Suprapubic skin (tissue), 4 donors: ENCODE measurements around the gene NEIL1. TPM values are rescaled to one million over a fixed set of nuclear protein-coding genes. Genes with fewer than 3 reads are reported as not detected.

Experiments used
- DNase-seq, 2 donors: peaks; one replicate each; pipeline ENCODE4 v3.0.0-alpha.2; 2019; ENCODE audit warnings: low spot score in 2 of 2
- H3K27ac ChIP-seq: fragments of 200-600 bp; sonication (generic); one replicate; pipeline ENCODE4 v1.5.1; 2019
- H3K27me3 ChIP-seq: fragments of 200-600 bp; sonication (generic); one replicate; pipeline ENCODE4 v1.5.1; 2019
- H3K36me3 ChIP-seq: fragments of 200-600 bp; sonication (generic); one replicate; pipeline ENCODE4 v1.5.1; 2019
- H3K4me1 ChIP-seq: fragments of 200-600 bp; sonication (generic); one replicate; pipeline ENCODE4 v1.5.1; 2019
- H3K4me3 ChIP-seq: fragments of 200-600 bp; sonication (generic); one replicate; pipeline ENCODE4 v1.5.1; 2019; ENCODE audit warnings: mild to moderate bottlenecking
- H3K9me3 ChIP-seq: fragments of 200-600 bp; sonication (generic); one replicate; pipeline ENCODE4 v1.5.1; 2019
- CTCF ChIP-seq, 2 donors: fragments of 200-600 bp in 1 of 2; fragments of 450-650 bp in 1 of 2; sonication (generic) in 1 of 2; IDR thresholded peaks; one replicate each; pipeline ENCODE4 v1.5.1; 2016 to 2019; ENCODE audit warnings: antibody characterized with exemption in 2 of 2, mild to moderate bottlenecking in 1 of 2, moderate library complexity in 1 of 2
- EP300 ChIP-seq: sonication (generic); formaldehyde crosslinking; IDR thresholded peaks from one replicate; pipeline ENCODE4 v1.6.1; 2017; ENCODE audit warnings: antibody characterized with exemption
- POLR2A ChIP-seq, 2 donors: fragments of 450-650 bp; IDR thresholded peaks; one replicate each; pipeline ENCODE4 v1.6.1; 2017; ENCODE audit warnings: antibody characterized with exemption in 2 of 2, mild to moderate bottlenecking in 2 of 2, moderate library complexity in 2 of 2
- POLR2AphosphoS5 ChIP-seq, 3 donors: sonication (generic); formaldehyde crosslinking; IDR thresholded peaks; one replicate each; pipeline ENCODE4 v1.6.1; 2017; ENCODE audit warnings: antibody characterized with exemption in 3 of 3
- WGBS: methylation state at CpG from one replicate; pipeline ENCODE4 v1.1.5; 2018; 5-methylcytosine and 5-hydroxymethylcytosine counted together
- total RNA-seq, 4 donors: library from RNA; depleted of rRNA; stranded (reverse); fragments of >200 nt; gene quantifications; one replicate each; pipeline ENCODE4 v1.1.0, GENCODE V29; 2016

The NEIL1 gene
- total RNA-seq, 4 donors from 2014 or later = 26.3 to 123 (median 38.0) TPM

- H3K36me3 ChIP-seq = peaks cover 92% of the 10 kb centered on the region
- no peak overlapping the region for H3K27ac ChIP-seq
- 85% methylated on average over 1 of the region's 1 CpG for WGBS
- H3K9me3 ChIP-seq = no peaks in the 10 kb centered on the region
- TF ChIP-seq POLR2AphosphoS5 (IDR thresholded peaks at IDR 0.05) (no peak), EP300 (no peak), CTCF (IDR thresholded peaks at IDR 0.05) (no peak), POLR2A (IDR thresholded peaks at IDR 0.05) (no peak)
- no peak for DNase-seq
- no peaks in the 10 kb centered on the region for H3K4me1 ChIP-seq
- no peak overlapping the region for H3K4me3 ChIP-seq
- H3K27me3 ChIP-seq = no peaks in the 10 kb centered on the region
Measured at GRCh38 chr15:75389791-75390382, 43.0 kb downstream of the NEIL1 start.

GRCh38 chr15:75397494-75397893 is 50.7 kb downstream of the NEIL1 start:
- Histone ChIP-seq H3K4me3 (no peak overlapping the region), H3K36me3 (peaks cover 95% of the 10 kb centered on the region), H3K4me1 (no peaks in the 10 kb centered on the region), H3K27ac (no peak overlapping the region), H3K27me3 (no peaks in the 10 kb centered on the region), H3K9me3 (no peaks in the 10 kb centered on the region)
- DNase-seq = no peak
- TF ChIP-seq POLR2AphosphoS5 (IDR thresholded peaks at IDR 0.05) = no peak
- no peak for TF ChIP-seq POLR2A (IDR thresholded peaks at IDR 0.05)
- no peak for TF ChIP-seq CTCF (IDR thresholded peaks at IDR 0.05)
- TF ChIP-seq EP300 = no peak
- WGBS = 82% methylated on average over 2 of the region's 2 CpGs

GRCh38 chr15:75403892-75404291 is 57.1 kb downstream of the NEIL1 start:
- Histone ChIP-seq H3K4me1 (no peaks in the 10 kb centered on the region), H3K36me3 (peaks cover 95% of the 10 kb centered on the region), H3K9me3 (no peaks in the 10 kb centered on the region), H3K27me3 (no peaks in the 10 kb centered on the region), H3K4me3 (no peak overlapping the region), H3K27ac (no peak overlapping the region)
- WGBS = 96% methylated on average over 2 of the region's 2 CpGs
- TF ChIP-seq EP300 (no peak), POLR2A (IDR thresholded peaks at IDR 0.05) (no peak), POLR2AphosphoS5 (IDR thresholded peaks at IDR 0.05) (no peak)
- DNase-seq = no peak

Other genes with a start within 250 kb of the NEIL1 start
- 10 to 100 TPM; 33.0 to 35.2 (median 33.3) TPM for gene C15orf39, start 145.2 kb upstream of the NEIL1 start, total RNA-seq
- gene GOLGA6C, start 88.7 kb upstream of the NEIL1 start, total RNA-seq = not detected
- gene GOLGA6D, start 64.2 kb upstream of the NEIL1 start, total RNA-seq = under 1 TPM in 1 of 4 donors, not detected in 3; 0.72 TPM
- 10 to 100 TPM; 46.9 to 75.2 (median 55.2) TPM for gene COMMD4, start 11.0 kb upstream of the NEIL1 start, total RNA-seq
- gene MAN2C1, start 21.6 kb downstream of the NEIL1 start, total RNA-seq = 100 to 1,000 TPM in 3 of 4 donors, 10 to 100 TPM in 1; 97.2 to 527 (median 180) TPM
- 10 to 100 TPM; 55.2 to 94.8 (median 66.0) TPM for gene SIN3A, start 104.7 kb downstream of the NEIL1 start, total RNA-seq
- 10 to 100 TPM in 3 of 4 donors, 1 to 10 TPM in 1; 8.6 to 24.5 (median 13.3) TPM for gene PTPN9, start 232.3 kb downstream of the NEIL1 start, total RNA-seq